ENCODE measurements around the gene NOS3. TPM values are rescaled to one million over a fixed set of nuclear protein-coding genes. Genes with fewer than 3 reads are reported as not detected.

NOS3 gene
- total RNA-seq, 1 experiment from 2014 or later, result 0.66 TPM

- TF ChIP-seq EZH2 (IDR thresholded peaks at IDR 0.05; ENCODE audit: low read length, unreplicated experiment) (no peak), CTCF (conservative IDR thresholded peaks at IDR 0.05; ENCODE audit: low read depth, low read length) (no peak), EZH2phosphoT487 (IDR thresholded peaks at IDR 0.05; ENCODE audit: borderline replicate concordance, low read length) (no peak)
- Histone ChIP-seq H3K27me3 (ENCODE audit: low read length) (no peaks in the 10 kb centered on the region), H3K27ac (ENCODE audit: low read length) (no peak overlapping the region), H2AFZ (ENCODE audit: low read length) (no peak overlapping the region), H3K9me3 (ENCODE audit: low read length) (no peaks in the 10 kb centered on the region), H3K9ac (ENCODE audit: low read length) (no peak overlapping the region), H3K4me2 (ENCODE audit: low read length) (no peak overlapping the region), H3K4me1 (ENCODE audit: insufficient read depth, low read length) (peaks cover 9% of the 10 kb centered on the region), H3K4me3 (ENCODE audit: low read length) (no peak overlapping the region), H4K20me1 (ENCODE audit: low read length) (no peaks in the 10 kb centered on the region), H3K36me3 (ENCODE audit: low read depth, low read length) (no peaks in the 10 kb centered on the region), H3K9me2 (replicated peaks; ENCODE audit: low read length) (no peaks in the 10 kb centered on the region), H3F3A (ENCODE audit: low read length, unreplicated experiment) (no peaks in the 10 kb centered on the region), H3K79me2 (ENCODE audit: low read length) (no peaks in the 10 kb centered on the region)
- ChIA-PET POLR2A (ENCODE audit: unreplicated experiment) (no interaction called here), CTCF (no interaction called here)
- ATAC-seq, result no peak
- intact Hi-C loops (cut with micrococcal nuclease), result no loop called here
- no peak for DNase-seq
- BruUV-seq (replicated peaks), result no TSS peak
Observed at GRCh38 chr7:151000897-151001495, 10.2 kb downstream of the NOS3 start.

DNA sequence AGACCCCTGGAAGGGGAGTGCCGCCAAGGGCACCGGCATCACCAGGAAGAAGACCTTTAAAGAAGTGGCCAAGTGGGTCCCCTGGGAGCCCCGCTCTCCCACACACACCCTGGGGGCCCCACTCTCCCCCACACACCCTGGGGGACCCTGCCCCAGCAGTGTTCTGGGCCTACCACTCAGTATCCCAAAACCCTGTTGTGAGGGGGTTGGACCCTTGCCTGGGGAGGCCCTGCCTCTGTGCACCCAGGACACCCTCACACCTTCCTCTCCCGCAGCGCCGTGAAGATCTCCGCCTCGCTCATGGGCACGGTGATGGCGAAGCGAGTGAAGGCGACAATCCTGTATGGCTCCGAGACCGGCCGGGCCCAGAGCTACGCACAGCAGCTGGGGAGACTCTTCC, 10.7 kb downstream of the NOS3 start:
- CTCF ChIA-PET, result no interaction called here

More for the DNA sequence above, 10.7 kb downstream of the NOS3 start:
- H2AFZ ChIP-seq (ENCODE audit: low read length), result no peak overlapping the region
- H3K4me2 ChIP-seq (ENCODE audit: low read length), result no peak overlapping the region
- POLR2A ChIA-PET (ENCODE audit: unreplicated experiment), result no interaction called here
- H3K79me2 ChIP-seq (ENCODE audit: low read length), result no peaks in the 10 kb centered on the region
- no peaks in the 10 kb centered on the region for H4K20me1 ChIP-seq (ENCODE audit: low read length)
- no peak overlapping the region for H3K27ac ChIP-seq (ENCODE audit: low read length)
- H3K9me3 ChIP-seq (ENCODE audit: low read length), result no peaks in the 10 kb centered on the region
- no peaks in the 10 kb centered on the region for H3K9me2 ChIP-seq (replicated peaks; ENCODE audit: low read length)
- no TSS peak for BruUV-seq (replicated peaks)
- H3F3A ChIP-seq (ENCODE audit: low read length, unreplicated experiment), result no peaks in the 10 kb centered on the region
- ATAC-seq (no peak), DNase-seq (no peak)
- TF ChIP-seq EZH2phosphoT487 (IDR thresholded peaks at IDR 0.05; ENCODE audit: borderline replicate concordance, low read length) (no peak), CTCF (conservative IDR thresholded peaks at IDR 0.05; ENCODE audit: low read depth, low read length) (no peak), EZH2 (IDR thresholded peaks at IDR 0.05; ENCODE audit: low read length, unreplicated experiment) (no peak)
- no peak overlapping the region for H3K4me3 ChIP-seq (ENCODE audit: low read length)
- intact Hi-C loops (cut with micrococcal nuclease), result no loop called here
- no peaks in the 10 kb centered on the region for H3K27me3 ChIP-seq (ENCODE audit: low read length)
- no peaks in the 10 kb centered on the region for H3K36me3 ChIP-seq (ENCODE audit: low read depth, low read length)
- H3K9ac ChIP-seq (ENCODE audit: low read length), result no peak overlapping the region
- peaks cover 9% of the 10 kb centered on the region for H3K4me1 ChIP-seq (ENCODE audit: insufficient read depth, low read length)
